Fibroblast of villous mesenchyme (primary cell): Measurements from ENCODE around the gene APOD. TPM values are rescaled to one million over a fixed set of nuclear protein-coding genes. Genes with fewer than 3 reads are reported as not detected.
"Not testable (repeated sequence)": the region's sequence is repeated elsewhere in the genome, so short reads cannot be mapped to it uniquely, and the experiment has no call there.

Experiments used
- DNase-seq: peaks from one replicate; pipeline ENCODE4 v3.0.0-alpha.2; 2010; ENCODE audit warnings: low read depth
- H3K4me3 ChIP-seq: 2 replicates; pipeline ENCODE4 v1.5.1; 2011; ENCODE audit warnings: low read depth, mild to moderate bottlenecking, low read length
- CTCF ChIP-seq: IDR thresholded peaks from 2 replicates; pipeline ENCODE4 v1.5.1; 2012; ENCODE audit warnings: low read depth, mild to moderate bottlenecking, low read length; ENCODE audit not compliant: insufficient read depth
- total RNA-seq: library from RNA; depleted of rRNA; stranded (reverse); fragments of >200 nt; gene quantifications from 2 replicates; pipeline ENCODE4 v1.2.3, GENCODE V29; 2012

APOD gene
- total RNA-seq, 1 donor = 1.3 TPM

- TF ChIP-seq CTCF = no peak
- H3K4me3 ChIP-seq = no peak overlapping the region
- no peak for DNase-seq
Observed at GRCh38 chr3:195595785-195596531, 12.2 kb upstream of the APOD start.

GRCh38 chr3:195591852-195592251 is 8.1 kb upstream of the APOD start:
- peak; percentile 15 for DNase-seq
- TF ChIP-seq CTCF = no peak
- H3K4me3 ChIP-seq = no peak overlapping the region

GRCh38 chr3:195591220-195591619 is 7.5 kb upstream of the APOD start:
- no peak overlapping the region for H3K4me3 ChIP-seq
- DNase-seq = peak; percentile 59
- TF ChIP-seq CTCF = no peak

GRCh38 chr3:195590381-195590780 is 6.6 kb upstream of the APOD start:
- not testable (repeated sequence) for H3K4me3 ChIP-seq, DNase-seq

GRCh38 chr3:195589796-195590195 is 6.1 kb upstream of the APOD start:
- peak; percentile 23 for DNase-seq
- H3K4me3 ChIP-seq = not testable (repeated sequence)

GRCh38 chr3:195587824-195588223 is 4.1 kb upstream of the APOD start:
- H3K4me3 ChIP-seq = no peak overlapping the region
- no peak for DNase-seq
- TF ChIP-seq CTCF = no peak

GRCh38 chr3:195587406-195587805 is 3.7 kb upstream of the APOD start:
- DNase-seq = no peak
- H3K4me3 ChIP-seq = no peak overlapping the region
- TF ChIP-seq CTCF = no peak

GRCh38 chr3:195584543-195584870 is 767 bp upstream of the APOD start:
- H3K4me3 ChIP-seq = no peak overlapping the region
- DNase-seq = no peak
- TF ChIP-seq CTCF = no peak
